ENCODE data around the gene TMBIM1. TPM values are rescaled to one million over a fixed set of nuclear protein-coding genes. Genes with fewer than 3 reads are reported as not detected.

The TMBIM1 gene
- total RNA-seq, 4 donors from 2014 or later = 272 to 341 (median 287) TPM

Small RNA genes within 50 kb of the gene (microRNA-seq; reads per million reads assigned to microRNA genes)
- gene MIR6513 (4.4 reads per million, percentile 8 among the genes with 10 or more reads in this experiment), gene MIR6810 (3.3 reads per million)

Small RNA genes within 50 kb of the gene (small RNA-seq; reads per million reads assigned to genes)
- not detected for gene MIR6810

Other genes starting within 250 kb of the TMBIM1 start
- not detected for gene RUFY4, start 223.2 kb downstream of the TMBIM1 start, total RNA-seq
- under 1 TPM in 1 of 4 donors, not detected in 3; 0.59 TPM for gene CXCR2, start 166.5 kb downstream of the TMBIM1 start, total RNA-seq
- under 1 TPM in 3 of 4 donors, not detected in 1; 0.13 to 0.50 (median 0.29) TPM for gene CXCR1, start 125.5 kb downstream of the TMBIM1 start, total RNA-seq
- gene ARPC2, start 75.3 kb downstream of the TMBIM1 start, total RNA-seq = 100 to 1,000 TPM; 157 to 219 (median 170) TPM
- 1 to 10 TPM in 2 of 4 donors, under 1 TPM in 2; 0.63 to 2.1 (median 1.4) TPM for gene GPBAR1, start 31.5 kb downstream of the TMBIM1 start, total RNA-seq
- 100 to 1,000 TPM in 3 of 4 donors, 10 to 100 TPM in 1; 86.9 to 175 (median 121) TPM for gene AAMP, start 22.4 kb downstream of the TMBIM1 start, total RNA-seq
- 100 to 1,000 TPM in 1 of 4 donors, 10 to 100 TPM in 3; 57.0 to 110 (median 81.8) TPM for gene PNKD, start 22.0 kb downstream of the TMBIM1 start, total RNA-seq
- 1 to 10 TPM in 3 of 4 donors, under 1 TPM in 1; 0.54 to 5.5 (median 2.9) TPM for gene CATIP, start 64.4 kb upstream of the TMBIM1 start, total RNA-seq
- gene SLC11A1, start 89.8 kb upstream of the TMBIM1 start, total RNA-seq = 10 to 100 TPM in 2 of 4 donors, 1 to 10 TPM in 2; 1.7 to 14.5 (median 10.1) TPM
- gene CTDSP1, start 107.4 kb upstream of the TMBIM1 start, total RNA-seq = 100 to 1,000 TPM; 105 to 152 (median 127) TPM
- not detected for gene VIL1, start 126.6 kb upstream of the TMBIM1 start, total RNA-seq

All from thyroid gland (tissue), 4 donors.